Keratinocyte (primary cell): ENCODE data around the gene TNIP1. TPM values are rescaled to one million over a fixed set of nuclear protein-coding genes. Genes with fewer than 3 reads are reported as not detected.
A peak's percentile ranks its signal among the peaks of the same experiment; 100 is the strongest.

Source experiments
- DNase-seq: peaks from one replicate; pipeline ENCODE4 v3.0.0-alpha.2; 2011; ENCODE audit warnings: low read depth, missing footprints, low spot score
- FAIRE-seq: peaks from 2 replicates; lab custom pipeline; 2011; peaks lifted over from hg19 to GRCh38; lab: Jason Lieb, UNC
- H2AFZ ChIP-seq: 2 replicates; pipeline ENCODE4 v1.6.0; 2012; ENCODE audit warnings: low read length, control low read depth, inconsistent platforms; ENCODE audit not compliant: control insufficient read depth
- H3K27ac ChIP-seq: 2 replicates; pipeline ENCODE4 v1.5.1; 2011; ENCODE audit warnings: low read length; ENCODE audit not compliant: control insufficient read depth, insufficient read depth
- H3K27me3 ChIP-seq: 3 replicates; pipeline ENCODE4 v1.6.0; 2011; ENCODE audit warnings: low read length; ENCODE audit not compliant: control insufficient read depth, insufficient read depth; ENCODE audit errors: extremely low read depth
- H3K36me3 ChIP-seq, 2 experiments: 2 replicates in 1 of 2; 3 replicates in 1 of 2; pipeline ENCODE4 v1.5.1; 2011; ENCODE audit warnings: low read length in 2 of 2, mild to moderate bottlenecking in 1 of 2; ENCODE audit not compliant: control insufficient read depth in 2 of 2, insufficient read depth in 2 of 2; ENCODE audit errors: extremely low read depth in 1 of 2
- H3K4me1 ChIP-seq: 3 replicates; pipeline ENCODE4 v1.5.1; 2011; ENCODE audit warnings: low read length; ENCODE audit not compliant: control insufficient read depth, insufficient read depth; ENCODE audit errors: extremely low read depth
- H3K4me2 ChIP-seq: 3 replicates; pipeline ENCODE4 v1.6.0; 2011; ENCODE audit warnings: low read depth, low read length; ENCODE audit not compliant: control insufficient read depth, insufficient read depth; ENCODE audit errors: extremely low read depth
- H3K4me3 ChIP-seq, 3 experiments: fragments of 200-600 bp in 1 of 3; sonication (generic) in 1 of 3; 2 replicates in 2 of 3; 3 replicates in 1 of 3; pipeline ENCODE4 v1.5.1; 2011 to 2016; ENCODE audit warnings: low read length in 3 of 3, mild to moderate bottlenecking in 3 of 3, control low read depth in 2 of 3, inconsistent platforms in 1 of 3, low read depth in 1 of 3, mixed read lengths in 1 of 3, mixed run types in 1 of 3, moderate library complexity in 1 of 3; ENCODE audit not compliant: control insufficient read depth in 2 of 3, insufficient read depth in 2 of 3; ENCODE audit errors: extremely low read depth in 1 of 3
- H3K79me2 ChIP-seq: 2 replicates; pipeline ENCODE4 v1.6.0; 2012; ENCODE audit warnings: low read length; ENCODE audit not compliant: control insufficient read depth, insufficient read depth
- H3K9ac ChIP-seq: 3 replicates; pipeline ENCODE4 v1.6.0; 2011; ENCODE audit warnings: low read length; ENCODE audit not compliant: control insufficient read depth, insufficient read depth; ENCODE audit errors: extremely low read depth
- H3K9me1 ChIP-seq: 3 replicates; pipeline ENCODE4 v1.6.0; 2011; ENCODE audit warnings: low read length; ENCODE audit not compliant: control insufficient read depth, insufficient read depth; ENCODE audit errors: extremely low read depth
- H3K9me3 ChIP-seq: 2 replicates; pipeline ENCODE4 v1.5.1; 2012; ENCODE audit warnings: low read depth, low read length; ENCODE audit not compliant: control insufficient read depth
- H4K20me1 ChIP-seq: 3 replicates; pipeline ENCODE4 v1.6.0; 2011; ENCODE audit warnings: low read length; ENCODE audit not compliant: control insufficient read depth, insufficient read depth; ENCODE audit errors: extremely low read depth
- CTCF ChIP-seq, 3 experiments: IDR thresholded peaks in 1 of 3; conservative IDR thresholded peaks in 1 of 3; optimal IDR thresholded peaks in 1 of 3; 2 replicates in 2 of 3; 3 replicates in 1 of 3; pipeline versions ENCODE3 to v1.5.1; 2011; ENCODE audit warnings: low read length in 3 of 3, mild to moderate bottlenecking in 3 of 3, moderate library complexity in 2 of 3, control low read depth in 1 of 3, inconsistent platforms in 1 of 3; ENCODE audit not compliant: insufficient read depth in 2 of 3; ENCODE audit errors: extremely low read depth in 1 of 3
- EZH2 ChIP-seq: IDR thresholded peaks from one replicate; pipeline ENCODE4 v1.6.1; 2012; ENCODE audit warnings: inconsistent platforms, mild to moderate bottlenecking, low read length, moderate library complexity
- dilution Hi-C: fragments of 300-500 bp; cut with MboI; formaldehyde crosslinking; loops from one replicate; pipeline ENCODE4 v1.7.0; 2020; ENCODE audit warnings: low sequenced_read_pairs; ENCODE audit not compliant: extremely low pct_ligation_motif_present
- polyA plus RNA-seq, 5 experiments: library from polyadenylated mRNA; depleted of rRNA in 3 of 5; stranded (reverse) in 3 of 5; stranded (forward) in 1 of 5; unstranded in 1 of 5; fragments of >200 nt; gene quantifications; 1 replicate in 1 of 5; 2 replicates in 3 of 5; 3 replicates in 1 of 5; pipeline versions ENCODE4 v1.2.1 to v1.2.3, GENCODE V29; 2011 to 2012; ENCODE audit warnings: missing spikeins in 2 of 5, low read depth in 1 of 5, low replicate concordance in 1 of 5

Gene TNIP1
- polyA plus RNA-seq, 1 donor (not counting 4 experiments of a cell fraction or from before 2014, with no cell fraction given): 47.9 TPM

- FAIRE-seq (peak; percentile 26), DNase-seq (no peak)
- H4K20me1 ChIP-seq: no peaks in the 10 kb centered on the region
- H3K4me3 ChIP-seq: no peak overlapping the region
- dilution Hi-C loops: no loop called here
- H3K4me1 ChIP-seq: peaks cover 36% of the 10 kb centered on the region
- H3K4me2 ChIP-seq: no peak overlapping the region
- H3K9me1 ChIP-seq: peaks cover 2% of the 10 kb centered on the region
- H3K9ac ChIP-seq: no peak overlapping the region
- no peak overlapping the region for H3K27ac ChIP-seq
- H3K27me3 ChIP-seq: no peaks in the 10 kb centered on the region
- H3K79me2 ChIP-seq: no peaks in the 10 kb centered on the region
- no peaks in the 10 kb centered on the region for H3K9me3 ChIP-seq
- H2AFZ ChIP-seq: no peak overlapping the region
- peaks cover 48 to 81% of the 10 kb centered on the region in 2 experiments for H3K36me3 ChIP-seq
- no peak for TF ChIP-seq CTCF (optimal IDR thresholded peaks at IDR 0.05 in 1 of 3, IDR thresholded peaks at IDR 0.05 in 1 of 3, conservative IDR thresholded peaks at IDR 0.05 in 1 of 3; ENCODE audit: extremely low read depth in 1 of 3, insufficient read depth in 2 of 3, low read length in 3 of 3)
- no peak for TF ChIP-seq EZH2
These were observed 42.0 kb downstream of the TNIP1 start for GRCh38 chr5:151038801-151039238.

- peaks cover 2% of the 10 kb centered on the region for H3K9me1 ChIP-seq
- no peaks in the 10 kb centered on the region for H3K9me3 ChIP-seq
- no peaks in the 10 kb centered on the region for H4K20me1 ChIP-seq
- H3K4me1 ChIP-seq: peaks cover 36% of the 10 kb centered on the region
- H3K27me3 ChIP-seq: no peaks in the 10 kb centered on the region
- H3K4me3 ChIP-seq: no peak overlapping the region
- H2AFZ ChIP-seq: no peak overlapping the region
- FAIRE-seq (no peak), DNase-seq (no peak)
- H3K27ac ChIP-seq: no peak overlapping the region
- dilution Hi-C loops: no loop called here
- no peaks in the 10 kb centered on the region for H3K79me2 ChIP-seq
- no peak overlapping the region for H3K9ac ChIP-seq
- peaks cover 50 to 79% of the 10 kb centered on the region in 2 experiments for H3K36me3 ChIP-seq
- no peak for TF ChIP-seq CTCF (optimal IDR thresholded peaks at IDR 0.05 in 1 of 3, IDR thresholded peaks at IDR 0.05 in 1 of 3, conservative IDR thresholded peaks at IDR 0.05 in 1 of 3; ENCODE audit: extremely low read depth in 1 of 3, insufficient read depth in 2 of 3, low read length in 3 of 3)
- no peak overlapping the region for H3K4me2 ChIP-seq
These were observed 42.5 kb downstream of the TNIP1 start for GRCh38 chr5:151038412-151038745.
